Gastroesophageal sphincter (tissue), 3 donors: ENCODE results near the gene RASD1.

ENCODE experiments used
- CTCF ChIP-seq, 4 experiments: fragments of 200-600 bp in 2 of 4; fragments of 450-650 bp in 2 of 4; sonication (generic) in 1 of 4; IDR thresholded peaks; one replicate each; pipeline ENCODE4 v1.5.1; 2017 to 2019; ENCODE audit warnings: antibody characterized with exemption in 4 of 4, mild to moderate bottlenecking in 2 of 4, moderate library complexity in 2 of 4
- EP300 ChIP-seq: sonication (generic); formaldehyde crosslinking; IDR thresholded peaks from one replicate; pipeline ENCODE4 v1.6.1; 2017; ENCODE audit warnings: antibody characterized with exemption, mild to moderate bottlenecking

- TF ChIP-seq CTCF (IDR thresholded peaks at IDR 0.05) (peak in 3 of 4 experiments; percentile 93 to 99 (median 96)), EP300 (no peak)
Observed at GRCh38 chr17:17496189-17497064, at the start of gene RASD1.
